HG03571 (cell line): ENCODE measurements around the gene AMPD2.
"Not testable (repeated sequence)": the region's sequence is repeated elsewhere in the genome, so short reads cannot be mapped to it uniquely, and the experiment has no call there.

Experiments
- ATAC-seq: cut with Tn5 transposase; IDR thresholded peaks from one replicate; pipeline ENCODE4 v1.9.1; 2021; ENCODE audit not compliant: unreplicated experiment

Gene AMPD2

GRCh38 chr1:109676683-109677381 is 57.2 kb downstream of the AMPD2 start:
- not testable (repeated sequence) for ATAC-seq

- ATAC-seq: no peak
Measured at GRCh38 chr1:109677459-109677858, 57.8 kb downstream of the AMPD2 start.

GRCh38 chr1:109678637-109679036 is 59.0 kb downstream of the AMPD2 start:
- not testable (repeated sequence) for ATAC-seq
